Measurements from ENCODE around the gene SOX6.

- no peak for TF ChIP-seq USF2 (IDR thresholded peaks at IDR 0.05; ENCODE audit: borderline replicate concordance, low read depth, low read length)
- no peak for TF ChIP-seq CHD2 (IDR thresholded peaks at IDR 0.05; ENCODE audit: low read length, partially characterized antibody)
- no peak for TF ChIP-seq TCF12 (IDR thresholded peaks at IDR 0.05)
- no peak for TF ChIP-seq RXRA (IDR thresholded peaks at IDR 0.05; ENCODE audit: borderline replicate concordance, low read depth)
- no peak for TF ChIP-seq CTCF (IDR thresholded peaks at IDR 0.05)
- TF ChIP-seq NRF1 (IDR thresholded peaks at IDR 0.05; ENCODE audit: low read depth, low read length): no peak
- TF ChIP-seq EZH2phosphoT487 (IDR thresholded peaks at IDR 0.05; ENCODE audit: borderline replicate concordance, low read depth): no peak
- TF ChIP-seq TAF1 (IDR thresholded peaks at IDR 0.05; ENCODE audit: borderline replicate concordance, low read depth, low read length): no peak
- no peak for TF ChIP-seq RFX5 (IDR thresholded peaks at IDR 0.05; ENCODE audit: low read length)
- no peak for TF ChIP-seq NFIC (IDR thresholded peaks at IDR 0.05; ENCODE audit: borderline replicate concordance)
These were observed 418.2 kb downstream of the SOX6 start for GRCh38 chr11:15938121-15938611.

Measured in SK-N-SH (cell line).